ENCODE data around the gene POU2F3.

POU2F3 gene

GRCh38 chr11:120365512-120365911, 125.6 kb downstream of the POU2F3 start:
- no peaks in the 10 kb centered on the region for H3K36me3 ChIP-seq
- intact Hi-C loops (cut with DNase I; ENCODE audit: low total_unique reads) = no loop called here
- H3K4me3 ChIP-seq = no peak overlapping the region
- no peaks in the 10 kb centered on the region for H3K9me3 ChIP-seq
- TF ChIP-seq, protein P1, sequence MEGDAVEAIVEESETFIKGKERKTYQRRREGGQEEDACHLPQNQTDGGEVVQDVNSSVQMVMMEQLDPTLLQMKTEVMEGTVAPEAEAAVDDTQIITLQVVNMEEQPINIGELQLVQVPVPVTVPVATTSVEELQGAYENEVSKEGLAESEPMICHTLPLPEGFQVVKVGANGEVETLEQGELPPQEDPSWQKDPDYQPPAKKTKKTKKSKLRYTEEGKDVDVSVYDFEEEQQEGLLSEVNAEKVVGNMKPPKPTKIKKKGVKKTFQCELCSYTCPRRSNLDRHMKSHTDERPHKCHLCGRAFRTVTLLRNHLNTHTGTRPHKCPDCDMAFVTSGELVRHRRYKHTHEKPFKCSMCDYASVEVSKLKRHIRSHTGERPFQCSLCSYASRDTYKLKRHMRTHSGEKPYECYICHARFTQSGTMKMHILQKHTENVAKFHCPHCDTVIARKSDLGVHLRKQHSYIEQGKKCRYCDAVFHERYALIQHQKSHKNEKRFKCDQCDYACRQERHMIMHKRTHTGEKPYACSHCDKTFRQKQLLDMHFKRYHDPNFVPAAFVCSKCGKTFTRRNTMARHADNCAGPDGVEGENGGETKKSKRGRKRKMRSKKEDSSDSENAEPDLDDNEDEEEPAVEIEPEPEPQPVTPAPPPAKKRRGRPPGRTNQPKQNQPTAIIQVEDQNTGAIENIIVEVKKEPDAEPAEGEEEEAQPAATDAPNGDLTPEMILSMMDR (IDR thresholded peaks at IDR 0.05) = no peak
- peaks cover 0 to 51% (median 9%) of the 10 kb centered on the region in 4 donors for H3K4me1 ChIP-seq
- H3K27ac ChIP-seq = no peak overlapping the region
- H3K27me3 ChIP-seq = no peaks in the 10 kb centered on the region
- DNase-seq = no peak

All from tibial artery (tissue), 4 donors.